Natural killer cell (primary cell): ENCODE data around the gene ST8SIA4. TPM values are rescaled to one million over a fixed set of nuclear protein-coding genes. Genes with fewer than 3 reads are reported as not detected.

Source experiments
- ATAC-seq, 3 donors: fragments of 150-1000 bp in 2 of 3; fragments of 200-7000 bp in 1 of 3; cut with Tn5 transposase; 1 replicate in 1 of 3; 2 replicates in 2 of 3; pipeline ENCODE4 v1.10.0; 2021; ENCODE audit warnings: mild to moderate bottlenecking in 2 of 3, moderate library complexity in 2 of 3
- DNase-seq, 2 donors: peaks; one replicate each; pipeline versions ENCODE4 v3.0.0 to v3.0.0-alpha.2; 2013 to 2021; ENCODE audit warnings: mixed read lengths in 1 of 2
- H3K27ac ChIP-seq: one replicate; pipeline ENCODE4 v1.5.1; 2013; ENCODE audit warnings: mild to moderate bottlenecking, low read length
- H3K27me3 ChIP-seq: one replicate; pipeline ENCODE4 v1.6.1; 2013; ENCODE audit warnings: low read length; ENCODE audit not compliant: control insufficient read depth, insufficient read depth
- H3K36me3 ChIP-seq: one replicate; pipeline ENCODE4 v1.6.1; 2013; ENCODE audit warnings: low read length; ENCODE audit not compliant: control insufficient read depth, insufficient read depth
- H3K4me1 ChIP-seq: one replicate; pipeline ENCODE4 v1.6.1; 2013; ENCODE audit warnings: low read length; ENCODE audit not compliant: control insufficient read depth, insufficient read depth
- H3K4me3 ChIP-seq: one replicate; pipeline ENCODE4 v1.5.1; 2013; ENCODE audit warnings: low read length
- H3K9me3 ChIP-seq: one replicate; pipeline ENCODE4 v1.6.1; 2013; ENCODE audit warnings: low read length; ENCODE audit not compliant: control insufficient read depth, insufficient read depth
- H3K27ac Mint-ChIP-seq, 2 donors: one replicate each; pipeline ENCODE4 v1.8.0; 2022; ENCODE audit warnings: mild to moderate bottlenecking in 2 of 2, mixed read lengths in 2 of 2, moderate library complexity in 1 of 2
- H3K27me3 Mint-ChIP-seq, 2 donors: one replicate each; pipeline ENCODE4 v1.8.0; 2022; ENCODE audit warnings: low read depth in 2 of 2, mixed read lengths in 2 of 2
- H3K36me3 Mint-ChIP-seq: one replicate; pipeline ENCODE4 v1.8.0; 2022; ENCODE audit warnings: mixed read lengths
- H3K4me1 Mint-ChIP-seq, 2 donors: one replicate each; pipeline ENCODE4 v1.8.0; 2022; ENCODE audit warnings: mixed read lengths in 2 of 2
- H3K4me3 Mint-ChIP-seq: one replicate; pipeline ENCODE4 v1.8.0; 2022; ENCODE audit warnings: mild to moderate bottlenecking, moderate library complexity, mixed read lengths
- H3K9me3 Mint-ChIP-seq, 2 donors: one replicate each; pipeline ENCODE4 v1.8.0; 2022; ENCODE audit warnings: mixed read lengths in 2 of 2
- CTCF ChIP-seq: fragments of 200-600 bp; IDR thresholded peaks from one replicate; pipeline ENCODE4 v1.8.0; 2022; ENCODE audit warnings: antibody characterized with exemption
- WGBS: methylation state at CpG from one replicate; pipeline ENCODE4 v1.1.7; 2013; ENCODE audit warnings: missing lambda C conversion rate; ENCODE audit not compliant: insufficient coverage; 5-methylcytosine and 5-hydroxymethylcytosine counted together
- intact Hi-C: fragments of 100-400 bp; cut with micrococcal nuclease; formaldehyde crosslinking; loops from one replicate; pipeline ENCODE4 v1.14.2; 2022
- total RNA-seq, 4 donors: library from RNA; stranded (reverse); fragments of 120-200 nt in 1 of 4; gene quantifications; one replicate each; pipeline versions ENCODE4 v1.2.3 to v1.2.4, GENCODE V29; 2013 to 2022

Gene ST8SIA4
- total RNA-seq, 3 donors from 2014 or later (not counting 1 experiment from before 2014, with no cell fraction given), result 36.3 to 63.1 (median 59.9) TPM

GRCh38 chr5:100818340-100818739 is 84.7 kb downstream of the ST8SIA4 start:
- H3K36me3 ChIP-seq, result peaks cover 3% of the 10 kb centered on the region
- H3K4me1 Mint-ChIP-seq, result peaks cover 56 to 63% of the 10 kb centered on the region in 2 donors
- no peaks in the 10 kb centered on the region for H3K9me3 Mint-ChIP-seq
- DNase-seq (no peak), ATAC-seq (no peak)
- H3K4me3 ChIP-seq, result no peak overlapping the region
- no peaks in the 10 kb centered on the region for H3K27me3 Mint-ChIP-seq
- H3K27ac Mint-ChIP-seq, result peak overlapping the region; percentile 33 to 37
- no peaks in the 10 kb centered on the region for H3K9me3 ChIP-seq
- H3K27me3 ChIP-seq, result no peaks in the 10 kb centered on the region
- H3K36me3 Mint-ChIP-seq, result no peaks in the 10 kb centered on the region
- no peaks in the 10 kb centered on the region for H3K4me1 ChIP-seq
- no peak overlapping the region for H3K4me3 Mint-ChIP-seq
- H3K27ac ChIP-seq, result no peak overlapping the region
- TF ChIP-seq CTCF, result no peak
- intact Hi-C loops, result no loop called here

GRCh38 chr5:100803397-100803796 is 99.7 kb downstream of the ST8SIA4 start:
- no peaks in the 10 kb centered on the region for H3K27me3 ChIP-seq
- no peak for DNase-seq
- H3K36me3 ChIP-seq, result peaks cover 4% of the 10 kb centered on the region
- intact Hi-C loops, result no loop called here
- Mint-ChIP-seq H3K9me3 (no peaks in the 10 kb centered on the region), H3K36me3 (no peaks in the 10 kb centered on the region), H3K27me3 (no peaks in the 10 kb centered on the region), H3K4me3 (no peak overlapping the region), H3K4me1 (no peaks in the 10 kb centered on the region), H3K27ac (peak overlapping the region; percentile 6 to 48)
- TF ChIP-seq CTCF, result no peak
- no peaks in the 10 kb centered on the region for H3K9me3 ChIP-seq
- 97% methylated on average over 2 of the region's 2 CpGs for WGBS
- no peak overlapping the region for H3K4me3 ChIP-seq
- no peaks in the 10 kb centered on the region for H3K4me1 ChIP-seq
- no peak for ATAC-seq
- H3K27ac ChIP-seq, result no peak overlapping the region

GRCh38 chr5:100802208-100802607 is 100.9 kb downstream of the ST8SIA4 start:
- intact Hi-C loops, result no loop called here
- H3K4me3 Mint-ChIP-seq, result no peak overlapping the region

More at GRCh38 chr5:100802208-100802607, 100.9 kb downstream of the ST8SIA4 start:
- Histone ChIP-seq H3K4me3 (no peak overlapping the region), H3K4me1 (no peaks in the 10 kb centered on the region), H3K36me3 (no peaks in the 10 kb centered on the region), H3K9me3 (no peaks in the 10 kb centered on the region), H3K27ac (no peak overlapping the region), H3K27me3 (no peaks in the 10 kb centered on the region)
- no peak for DNase-seq
- H3K9me3 Mint-ChIP-seq, result no peaks in the 10 kb centered on the region
- no peaks in the 10 kb centered on the region for H3K36me3 Mint-ChIP-seq
- H3K27ac Mint-ChIP-seq, result peak overlapping the region in 1 of 2 donors; percentile 1
- H3K4me1 Mint-ChIP-seq, result no peaks in the 10 kb centered on the region
- no peaks in the 10 kb centered on the region for H3K27me3 Mint-ChIP-seq
- 72% methylated on average over 2 of the region's 2 CpGs for WGBS
- TF ChIP-seq CTCF, result no peak
- ATAC-seq, result no peak
